Activated naive CD8-positive, alpha-beta T cell treated with anti-CD3 and anti-CD28 coated beads, Interleukin-2, amount 10 ng/mL, durations not matched to agents 7 days and 5 days (primary cell): ENCODE data around the gene NUAK1. TPM values are rescaled to one million over a fixed set of nuclear protein-coding genes. Genes with fewer than 3 reads are reported as not detected.

Experiments used
- ATAC-seq: fragments of 150-1000 bp; cut with Tn5 transposase; one replicate; pipeline ENCODE4 v1.10.0; 2021; ENCODE audit warnings: low read depth, moderate library complexity
- POLR2A ChIA-PET: fragments of 350-600 bp; sonication (Branson Sonifier 250); formaldehyde crosslinking; loops from one replicate; lab custom pipeline; 2021; ENCODE audit warnings: antibody characterized with exemption; lab: Charles Lee
- DNase-seq: peaks from one replicate; pipeline ENCODE4 v3.0.0; 2021
- H3K27ac Mint-ChIP-seq: one replicate; pipeline ENCODE4 v1.8.0; 2022; ENCODE audit warnings: mild to moderate bottlenecking, mixed read lengths
- H3K27me3 Mint-ChIP-seq: one replicate; pipeline ENCODE4 v1.8.0; 2022; ENCODE audit warnings: mild to moderate bottlenecking, moderate library complexity, mixed read lengths
- H3K36me3 Mint-ChIP-seq: one replicate; pipeline ENCODE4 v1.8.0; 2021; ENCODE audit warnings: mild to moderate bottlenecking, mixed read lengths
- H3K4me1 Mint-ChIP-seq: one replicate; pipeline ENCODE4 v1.8.0; 2021; ENCODE audit warnings: mixed read lengths
- H3K4me3 Mint-ChIP-seq: one replicate; pipeline ENCODE4 v1.8.0; 2022; ENCODE audit warnings: mild to moderate bottlenecking, moderate library complexity, mixed read lengths
- H3K9me3 Mint-ChIP-seq: one replicate; pipeline ENCODE4 v1.8.0; 2021; ENCODE audit warnings: mixed read lengths
- total RNA-seq, 2 experiments: library from RNA; stranded (reverse); gene quantifications; one replicate each; pipeline ENCODE4 v1.2.3, GENCODE V29; 2021

The NUAK1 gene
- total RNA-seq, 2 experiments from 2014 or later = not detected

GRCh38 chr12:106106892-106107291 lies 31.9 kb downstream of the NUAK1 start:
- Mint-ChIP-seq H3K27ac (no peak overlapping the region), H3K36me3 (no peaks in the 10 kb centered on the region), H3K9me3 (no peaks in the 10 kb centered on the region), H3K4me3 (no peak overlapping the region), H3K4me1 (no peaks in the 10 kb centered on the region), H3K27me3 (peaks cover 19% of the 10 kb centered on the region)
- POLR2A ChIA-PET = no interaction called here
- ATAC-seq = no peak
- no peak for DNase-seq

- no peaks in the 10 kb centered on the region for H3K9me3 Mint-ChIP-seq
- no peaks in the 10 kb centered on the region for H3K36me3 Mint-ChIP-seq
- no peaks in the 10 kb centered on the region for H3K4me1 Mint-ChIP-seq
- peaks cover 15% of the 10 kb centered on the region for H3K27me3 Mint-ChIP-seq
- no peak for ATAC-seq
- POLR2A ChIA-PET = no interaction called here
- no peak overlapping the region for H3K27ac Mint-ChIP-seq
- H3K4me3 Mint-ChIP-seq = no peak overlapping the region
- no peak for DNase-seq
Measured at GRCh38 chr12:106106061-106106566, 32.6 kb downstream of the NUAK1 start.

GRCh38 chr12:106101803-106102202 lies 37.0 kb downstream of the NUAK1 start:
- H3K4me3 Mint-ChIP-seq = no peak overlapping the region
- peaks cover 10% of the 10 kb centered on the region for H3K27me3 Mint-ChIP-seq
- H3K9me3 Mint-ChIP-seq = no peaks in the 10 kb centered on the region
- H3K27ac Mint-ChIP-seq = no peak overlapping the region
- DNase-seq (no peak), ATAC-seq (no peak)
- no peaks in the 10 kb centered on the region for H3K36me3 Mint-ChIP-seq
- POLR2A ChIA-PET = no interaction called here
- H3K4me1 Mint-ChIP-seq = no peaks in the 10 kb centered on the region

- ATAC-seq (no peak), DNase-seq (no peak)
- Mint-ChIP-seq H3K4me1 (no peaks in the 10 kb centered on the region), H3K4me3 (no peak overlapping the region), H3K9me3 (no peaks in the 10 kb centered on the region), H3K36me3 (no peaks in the 10 kb centered on the region), H3K27me3 (peaks cover 13% of the 10 kb centered on the region), H3K27ac (no peak overlapping the region)
- POLR2A ChIA-PET = no interaction called here
Measured at GRCh38 chr12:106098691-106099200, 40.0 kb downstream of the NUAK1 start.

- DNase-seq (no peak), ATAC-seq (no peak)
- H3K27me3 Mint-ChIP-seq = peaks cover 13% of the 10 kb centered on the region
- no peak overlapping the region for H3K4me3 Mint-ChIP-seq
- POLR2A ChIA-PET = interaction anchor here (1.2 kb wide), 1 partner anchor 12 kb away, joined by 3 read pairs; no protein-coding TSS in a partner anchor
- no peaks in the 10 kb centered on the region for H3K36me3 Mint-ChIP-seq
- H3K9me3 Mint-ChIP-seq = no peaks in the 10 kb centered on the region
- no peak overlapping the region for H3K27ac Mint-ChIP-seq
- H3K4me1 Mint-ChIP-seq = no peaks in the 10 kb centered on the region
Measured at GRCh38 chr12:106097011-106097410, 41.7 kb downstream of the NUAK1 start.

GRCh38 chr12:106096376-106096775 lies 42.4 kb downstream of the NUAK1 start:
- DNase-seq (no peak), ATAC-seq (no peak)
- H3K4me3 Mint-ChIP-seq = no peak overlapping the region
- peaks cover 13% of the 10 kb centered on the region for H3K27me3 Mint-ChIP-seq
- H3K9me3 Mint-ChIP-seq = no peaks in the 10 kb centered on the region
- H3K27ac Mint-ChIP-seq = no peak overlapping the region
- H3K36me3 Mint-ChIP-seq = no peaks in the 10 kb centered on the region
- H3K4me1 Mint-ChIP-seq = no peaks in the 10 kb centered on the region
- POLR2A ChIA-PET = no interaction called here

- no peak overlapping the region for H3K4me3 Mint-ChIP-seq
Measured at GRCh38 chr12:106094304-106094703, 44.5 kb downstream of the NUAK1 start.

GRCh38 chr12:106093246-106093645 lies 45.5 kb downstream of the NUAK1 start:
- ATAC-seq = no peak
- Mint-ChIP-seq H3K4me1 (no peaks in the 10 kb centered on the region), H3K27ac (no peak overlapping the region), H3K27me3 (peaks cover 5% of the 10 kb centered on the region), H3K4me3 (no peak overlapping the region), H3K9me3 (no peaks in the 10 kb centered on the region), H3K36me3 (no peaks in the 10 kb centered on the region)
- POLR2A ChIA-PET = no interaction called here
- no peak for DNase-seq

More at GRCh38 chr12:106094304-106094703, 44.5 kb downstream of the NUAK1 start:
- no peak overlapping the region for H3K27ac Mint-ChIP-seq
- no peaks in the 10 kb centered on the region for H3K36me3 Mint-ChIP-seq
- ATAC-seq (no peak), DNase-seq (no peak)
- H3K4me1 Mint-ChIP-seq = no peaks in the 10 kb centered on the region
- POLR2A ChIA-PET = no interaction called here
- peaks cover 13% of the 10 kb centered on the region for H3K27me3 Mint-ChIP-seq
- H3K9me3 Mint-ChIP-seq = no peaks in the 10 kb centered on the region

GRCh38 chr12:106091446-106091820 lies 47.3 kb downstream of the NUAK1 start:
- POLR2A ChIA-PET = no interaction called here

GRCh38 chr12:106090591-106091445 lies 47.9 kb downstream of the NUAK1 start:
- POLR2A ChIA-PET = no interaction called here
- H3K36me3 Mint-ChIP-seq = no peaks in the 10 kb centered on the region

More at GRCh38 chr12:106091446-106091820, 47.3 kb downstream of the NUAK1 start:
- Mint-ChIP-seq H3K27ac (no peak overlapping the region), H3K36me3 (no peaks in the 10 kb centered on the region), H3K9me3 (no peaks in the 10 kb centered on the region), H3K4me3 (no peak overlapping the region), H3K27me3 (no peaks in the 10 kb centered on the region), H3K4me1 (no peaks in the 10 kb centered on the region)
- DNase-seq = no peak
- ATAC-seq = no peak

GRCh38 chr12:106089935-106090334 lies 48.8 kb downstream of the NUAK1 start:
- H3K27ac Mint-ChIP-seq = no peak overlapping the region
- no peaks in the 10 kb centered on the region for H3K36me3 Mint-ChIP-seq
- ATAC-seq = no peak
- POLR2A ChIA-PET = no interaction called here
- no peaks in the 10 kb centered on the region for H3K27me3 Mint-ChIP-seq
- H3K4me1 Mint-ChIP-seq = no peaks in the 10 kb centered on the region
- no peak overlapping the region for H3K4me3 Mint-ChIP-seq
- H3K9me3 Mint-ChIP-seq = no peaks in the 10 kb centered on the region
- DNase-seq = no peak

More at GRCh38 chr12:106090591-106091445, 47.9 kb downstream of the NUAK1 start:
- DNase-seq (no peak), ATAC-seq (no peak)
- H3K4me1 Mint-ChIP-seq = no peaks in the 10 kb centered on the region
- no peak overlapping the region for H3K27ac Mint-ChIP-seq
- no peaks in the 10 kb centered on the region for H3K27me3 Mint-ChIP-seq
- H3K9me3 Mint-ChIP-seq = no peaks in the 10 kb centered on the region
- H3K4me3 Mint-ChIP-seq = no peak overlapping the region

- DNase-seq (no peak), ATAC-seq (no peak)
- H3K4me3 Mint-ChIP-seq = no peak overlapping the region
- peaks cover 8% of the 10 kb centered on the region for H3K27me3 Mint-ChIP-seq
- no peak overlapping the region for H3K27ac Mint-ChIP-seq
- H3K4me1 Mint-ChIP-seq = no peaks in the 10 kb centered on the region
- H3K36me3 Mint-ChIP-seq = no peaks in the 10 kb centered on the region
- H3K9me3 Mint-ChIP-seq = no peaks in the 10 kb centered on the region
- POLR2A ChIA-PET = no interaction called here
Measured at GRCh38 chr12:106088811-106089485, 49.8 kb downstream of the NUAK1 start.

GRCh38 chr12:106088246-106088808 lies 50.4 kb downstream of the NUAK1 start:
- ATAC-seq = no peak
- POLR2A ChIA-PET = no interaction called here
- peaks cover 8% of the 10 kb centered on the region for H3K27me3 Mint-ChIP-seq
- no peak overlapping the region for H3K4me3 Mint-ChIP-seq
- DNase-seq = no peak
- no peaks in the 10 kb centered on the region for H3K4me1 Mint-ChIP-seq
- no peaks in the 10 kb centered on the region for H3K9me3 Mint-ChIP-seq
- H3K27ac Mint-ChIP-seq = no peak overlapping the region
- no peaks in the 10 kb centered on the region for H3K36me3 Mint-ChIP-seq
